Astrocyte of the spinal cord (primary cell): Measurements from ENCODE around the gene CSGALNACT2.

Source experiments
- DNase-seq: peaks from one replicate; pipeline ENCODE4 v3.0.0; 2011; ENCODE audit warnings: low read depth, low spot score
- H3K4me3 ChIP-seq: 2 replicates; pipeline ENCODE4 v1.5.1; 2011; ENCODE audit warnings: low read depth, mild to moderate bottlenecking, low read length, moderate library complexity
- CTCF ChIP-seq: IDR thresholded peaks from 2 replicates; pipeline ENCODE4 v1.5.1; 2012; ENCODE audit warnings: low read depth, mild to moderate bottlenecking, low read length, inconsistent platforms
- in situ Hi-C: cut with HindIII; loops from 2 replicates; pipeline ENCODE4 v1.10.0; 2017; ENCODE audit warnings: low sequenced_read_pairs

The CSGALNACT2 gene

DNA sequence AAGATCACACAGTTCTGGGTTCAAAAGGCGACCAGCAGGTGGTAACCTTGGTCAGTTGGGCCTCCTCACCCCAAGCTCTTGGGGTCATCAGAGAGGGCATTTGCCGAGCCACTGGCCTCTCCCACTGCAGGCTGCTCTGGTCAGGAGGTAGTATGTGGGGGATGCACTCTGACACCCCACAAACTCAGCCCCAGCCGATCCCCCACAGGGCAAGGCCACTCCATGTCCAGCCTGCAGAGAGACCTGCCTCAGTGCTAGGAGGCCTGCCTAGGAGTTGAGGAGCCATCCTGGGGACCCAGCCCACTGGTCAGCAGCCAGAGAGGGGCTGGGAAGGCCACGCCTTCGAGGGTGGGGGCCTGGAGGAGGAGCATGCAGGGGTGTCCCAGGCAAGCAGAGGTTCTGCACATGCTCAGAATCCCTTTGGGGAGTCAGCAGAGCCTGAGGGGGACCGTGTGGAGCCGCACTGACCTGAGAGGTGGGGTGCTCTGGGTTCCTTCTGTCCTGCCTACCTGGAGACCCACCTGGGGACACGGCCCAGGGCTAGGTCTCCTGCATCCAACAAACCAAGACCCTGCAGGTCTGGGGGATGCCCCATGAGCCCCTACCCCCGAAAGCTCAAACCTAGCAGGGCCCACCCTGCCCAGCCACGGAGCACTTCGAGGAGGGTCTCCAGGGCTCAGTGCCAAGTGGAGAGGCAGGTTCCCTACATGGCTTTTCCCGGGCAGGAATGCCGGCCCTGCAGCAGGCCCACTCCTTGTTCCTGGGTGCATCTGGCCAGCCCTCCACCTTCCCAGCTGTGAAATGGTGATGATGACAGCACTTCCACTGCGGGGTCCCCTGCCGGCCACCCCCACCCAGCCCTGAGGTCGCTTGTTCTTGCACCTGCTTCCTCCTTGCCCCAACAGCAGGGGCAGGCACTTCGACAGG is 70.2 kb downstream of the CSGALNACT2 start:
- TF ChIP-seq CTCF, result no peak
- DNase-seq, result no peak
- no peak overlapping the region for H3K4me3 ChIP-seq
- in situ Hi-C loops, result no loop called here

DNA sequence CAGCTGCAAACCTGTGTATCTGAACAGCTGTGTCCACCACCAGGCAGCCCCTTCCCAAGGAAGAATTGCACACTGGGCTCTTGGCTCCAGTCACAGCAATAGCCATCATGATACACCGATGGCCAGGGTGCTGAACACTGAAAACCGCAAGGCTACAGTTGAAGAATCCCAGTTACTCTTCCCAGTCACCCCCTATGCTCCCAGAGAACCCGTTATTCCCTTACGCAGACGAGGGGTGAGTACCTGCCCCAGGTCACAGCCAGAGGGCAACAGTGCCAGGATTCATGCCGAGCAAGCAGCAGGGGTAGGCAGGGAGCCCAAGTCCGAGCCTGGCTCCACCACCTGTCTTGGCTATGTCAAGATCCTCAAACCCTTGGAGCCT is 70.8 kb downstream of the CSGALNACT2 start:
- TF ChIP-seq CTCF, result no peak
- no peak overlapping the region for H3K4me3 ChIP-seq
- in situ Hi-C loops, result no loop called here
- no peak for DNase-seq

GRCh38 chr10:43209651-43210141 is 71.5 kb downstream of the CSGALNACT2 start:
- no peak overlapping the region for H3K4me3 ChIP-seq
- in situ Hi-C loops, result no loop called here
- no peak for DNase-seq
- no peak for TF ChIP-seq CTCF

- in situ Hi-C loops, result no loop called here
- H3K4me3 ChIP-seq, result no peak overlapping the region
- DNase-seq, result no peak
- TF ChIP-seq CTCF, result no peak
Measured at GRCh38 chr10:43210556-43210955, 72.3 kb downstream of the CSGALNACT2 start.

GRCh38 chr10:43211030-43211429 is 72.8 kb downstream of the CSGALNACT2 start:
- no peak for TF ChIP-seq CTCF
- in situ Hi-C loops, result no loop called here
- DNase-seq, result no peak
- H3K4me3 ChIP-seq, result no peak overlapping the region

- in situ Hi-C loops, result no loop called here
- no peak for TF ChIP-seq CTCF
- no peak overlapping the region for H3K4me3 ChIP-seq
- DNase-seq, result no peak
Measured at GRCh38 chr10:43211431-43212042, 73.3 kb downstream of the CSGALNACT2 start.
